Right cardiac atrium (tissue), 5 donors: ENCODE measurements around the gene RRP8. TPM values are rescaled to one million over a fixed set of nuclear protein-coding genes. Genes with fewer than 3 reads are reported as not detected.
A peak's percentile ranks its signal among the peaks of the same experiment; 100 is the strongest.

Experiments used
- ATAC-seq, 2 donors: fragments of 200-7000 bp; cut with Tn5 transposase; one replicate each; pipeline versions ENCODE4 v1.8.0 to v1.9.1; 2020; ENCODE audit warnings: moderate library complexity in 2 of 2, mild to moderate bottlenecking in 1 of 2
- DNase-seq, 3 donors: peaks; one replicate each; pipeline ENCODE4 v3.0.0-alpha.2; 2020
- H3K27ac ChIP-seq: one replicate; pipeline ENCODE4 v1.5.1; 2013; ENCODE audit warnings: mild to moderate bottlenecking, low read length, control low read depth, moderate library complexity
- H3K27me3 ChIP-seq: one replicate; pipeline ENCODE4 v1.6.1; 2013; ENCODE audit not compliant: control insufficient read depth, insufficient read depth
- H3K4me1 ChIP-seq: one replicate; pipeline ENCODE4 v1.6.1; 2013; ENCODE audit warnings: low read length; ENCODE audit not compliant: control insufficient read depth, insufficient read depth
- H3K4me3 ChIP-seq: one replicate; pipeline ENCODE4 v1.5.1; 2013; ENCODE audit warnings: low read length, control low read depth
- H3K9me3 ChIP-seq: one replicate; pipeline ENCODE4 v1.6.1; 2013; ENCODE audit warnings: low read length; ENCODE audit not compliant: control insufficient read depth
- WGBS: extraction: QIAGEN DNeasy Blood & Tissue Kit; methylation state at CpG from one replicate; pipeline ENCODE4 v1.1.7; 2013; 5-methylcytosine and 5-hydroxymethylcytosine counted together
- intact Hi-C, 4 donors: fragments of 100-400 bp; cut with DNase I; formaldehyde crosslinking; loops; one replicate each; pipeline versions ENCODE4 v1.11.0 to v1.14.0; 2022 to 2023
- long read RNA-seq, 4 donors: library from polyadenylated mRNA; unstranded; transcript quantifications; one replicate each; pipeline ENCODE4 v2.0.0, GENCODE V29; 2020 to 2021
- polyA plus RNA-seq: library from polyadenylated mRNA; stranded (reverse); fragments of 200-250 nt; gene quantifications from one replicate; pipeline ENCODE4 v1.2.3, GENCODE V29; 2013
- total RNA-seq, 4 donors: library from RNA; stranded (reverse); fragmentation: NEBNext Ultra II Directional; extraction: Animal tissue kit (Norgen Biotek cat#: 25700); gene quantifications; one replicate each; pipeline ENCODE4 v1.2.1, GENCODE V29; 2021
- donor health status: healthy with polysubstance abuse.
- donor health status: DM: no; HTN: yes; CAD: no.
- donor health status: DM: no; HTN: no; CAD: no.
- donor health status: DM: no; HTN: yes; CAD: no; lungs with severe emphysema.
- donor health status: DM: yes; HTN: yes; CAD: no.

Gene RRP8
- 10 to 100 TPM; 15.8 to 21.7 (median 18.7) TPM for total RNA-seq
- 18.2 TPM for polyA plus RNA-seq
- long read RNA-seq, donor 1, full-length matches to known transcripts: 30 of 40 reads
- long read RNA-seq, donor 1, partial matches to known transcripts: 5 of 40 reads
- long read RNA-seq, donor 1, other reads (novel, unspliced or antisense): 5 of 40 reads
- long read RNA-seq, donor 2, full-length matches to known transcripts: 16 of 22 reads
- long read RNA-seq, donor 2, partial matches to known transcripts: 0 of 22 reads
- long read RNA-seq, donor 2, other reads (novel, unspliced or antisense): 6 of 22 reads
- long read RNA-seq, donor 3, full-length matches to known transcripts: 58 of 87 reads
- long read RNA-seq, donor 3, partial matches to known transcripts: 6 of 87 reads
- long read RNA-seq, donor 3, other reads (novel, unspliced or antisense): 23 of 87 reads
- long read RNA-seq, donor 4, full-length matches to known transcripts: 19 of 22 reads
- long read RNA-seq, donor 4, partial matches to known transcripts: 1 of 22 reads
- long read RNA-seq, donor 4, other reads (novel, unspliced or antisense): 2 of 22 reads

- ATAC-seq: peak; percentile 91 to 93
- Histone ChIP-seq H3K4me3 (peak within 1 kb of the TSS; percentile 87), H3K27ac (peak within 1 kb of the TSS; percentile 99), H3K27me3 (no peaks in the 10 kb centered on the region), H3K4me1 (peaks cover 23% of the 10 kb centered on the region), H3K9me3 (no peaks in the 10 kb centered on the region)
- intact Hi-C loops: loop anchor here in 1 of 4 donors (5.0 kb wide), 2 partner anchors 71 to 79 kb away; partner anchors contain the start of gene MRPL17
- WGBS: under 1% methylated on average over 72 of the region's 72 CpGs
- DNase-seq: peak; percentile 91 to 97 (median 97)
Observed at GRCh38 chr11:6603287-6604080, at the start of gene RRP8, which contains the start of gene ILK. Gene RRP8, minus strand, starts transcription at chr11:6603616. Its CDS starts 114 bp downstream, at chr11:6603502. Gene ILK, plus strand, starts transcription at chr11:6603774. Its CDS starts 498 bp downstream, at chr11:6604272.

GRCh38 chr11:6653097-6653496 lies 49.7 kb upstream of the RRP8 start:
- Histone ChIP-seq H3K9me3 (no peaks in the 10 kb centered on the region), H3K27ac (no peak overlapping the region), H3K4me1 (peaks cover 3% of the 10 kb centered on the region), H3K27me3 (no peaks in the 10 kb centered on the region), H3K4me3 (no peak overlapping the region)
- 94% methylated on average over 1 of the region's 1 CpG for WGBS
- DNase-seq (no peak), ATAC-seq (no peak)
- intact Hi-C loops: no loop called here

- peaks cover 4% of the 10 kb centered on the region for H3K4me1 ChIP-seq
Observed at GRCh38 chr11:6652182-6652581, 48.8 kb upstream of the RRP8 start.

GRCh38 chr11:6650980-6651379 lies 47.6 kb upstream of the RRP8 start:
- ATAC-seq: no peak
- no peaks in the 10 kb centered on the region for H3K9me3 ChIP-seq
- H3K4me1 ChIP-seq: peaks cover 13% of the 10 kb centered on the region
- H3K27ac ChIP-seq: no peak overlapping the region
- no peak for DNase-seq
- no peak overlapping the region for H3K4me3 ChIP-seq
- H3K27me3 ChIP-seq: no peaks in the 10 kb centered on the region
- WGBS: 48% methylated on average over 6 of the region's 6 CpGs
- intact Hi-C loops: no loop called here

More at GRCh38 chr11:6652182-6652581, 48.8 kb upstream of the RRP8 start:
- Histone ChIP-seq H3K4me3 (no peak overlapping the region), H3K27ac (no peak overlapping the region), H3K27me3 (no peaks in the 10 kb centered on the region), H3K9me3 (no peaks in the 10 kb centered on the region)
- WGBS: 52% methylated on average over 3 of the region's 3 CpGs
- DNase-seq (no peak), ATAC-seq (no peak)
- intact Hi-C loops: no loop called here

DNA sequence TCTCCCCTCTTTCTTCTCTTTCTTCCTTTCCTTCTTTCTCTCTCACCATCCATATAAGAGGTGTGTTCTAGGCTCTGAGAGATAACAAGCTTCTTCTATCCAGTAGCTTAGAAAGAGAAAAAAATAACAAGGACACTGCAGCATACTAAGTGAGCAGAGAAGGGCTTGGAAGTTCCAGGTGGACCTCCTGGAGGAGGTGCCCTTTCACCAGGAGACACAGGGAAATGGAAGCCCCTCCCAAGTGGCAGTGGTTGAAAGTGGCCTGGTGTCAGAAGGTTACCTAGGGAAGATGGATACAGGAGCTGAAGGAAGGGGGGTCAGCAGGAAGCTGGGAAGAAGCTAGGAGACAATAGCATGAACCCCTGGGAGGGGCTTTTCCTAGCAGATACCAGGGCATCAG lies 46.7 kb upstream of the RRP8 start:
- H3K27me3 ChIP-seq: no peaks in the 10 kb centered on the region
- no peak overlapping the region for H3K27ac ChIP-seq
- no peaks in the 10 kb centered on the region for H3K9me3 ChIP-seq
- peaks cover 13% of the 10 kb centered on the region for H3K4me1 ChIP-seq
- H3K4me3 ChIP-seq: no peak overlapping the region
- intact Hi-C loops: no loop called here
- ATAC-seq (no peak), DNase-seq (no peak)

GRCh38 chr11:6648501-6648900 lies 45.1 kb upstream of the RRP8 start:
- Histone ChIP-seq H3K27me3 (no peaks in the 10 kb centered on the region), H3K9me3 (no peaks in the 10 kb centered on the region), H3K4me3 (no peak overlapping the region), H3K27ac (peak overlapping the region; percentile 7), H3K4me1 (peaks cover 13% of the 10 kb centered on the region)
- 40% methylated on average over 1 of the region's 1 CpG for WGBS
- no peak for ATAC-seq
- intact Hi-C loops: no loop called here
- peak in 1 of 3 donors; percentile 40 for DNase-seq

DNA sequence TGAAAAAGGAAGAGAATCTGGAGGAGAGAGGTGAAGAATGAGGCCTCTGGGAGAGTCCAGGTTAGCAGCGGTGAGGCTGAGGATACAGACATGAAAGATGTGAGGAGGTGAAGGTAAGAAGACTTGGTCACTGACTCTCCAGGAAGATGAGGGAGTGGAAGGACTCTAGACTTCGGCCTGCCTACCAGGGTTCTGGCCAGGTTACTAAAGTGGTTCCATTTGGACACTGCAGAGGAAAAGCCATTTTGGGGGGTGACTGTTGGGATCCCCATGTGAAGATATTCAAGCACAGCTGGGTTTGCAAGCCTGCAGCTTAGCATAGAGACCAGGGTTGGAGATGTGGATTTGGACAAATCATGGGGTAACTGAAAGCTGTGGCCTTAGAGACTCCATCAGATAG lies 44.4 kb upstream of the RRP8 start:
- Histone ChIP-seq H3K27ac (peak overlapping the region; percentile 39), H3K4me1 (peaks cover 13% of the 10 kb centered on the region), H3K4me3 (no peak overlapping the region), H3K9me3 (no peaks in the 10 kb centered on the region), H3K27me3 (no peaks in the 10 kb centered on the region)
- ATAC-seq: no peak
- no peak for DNase-seq
- intact Hi-C loops: no loop called here
- 91% methylated on average over 2 of the region's 2 CpGs for whole genome bisulfite sequencing

DNA sequence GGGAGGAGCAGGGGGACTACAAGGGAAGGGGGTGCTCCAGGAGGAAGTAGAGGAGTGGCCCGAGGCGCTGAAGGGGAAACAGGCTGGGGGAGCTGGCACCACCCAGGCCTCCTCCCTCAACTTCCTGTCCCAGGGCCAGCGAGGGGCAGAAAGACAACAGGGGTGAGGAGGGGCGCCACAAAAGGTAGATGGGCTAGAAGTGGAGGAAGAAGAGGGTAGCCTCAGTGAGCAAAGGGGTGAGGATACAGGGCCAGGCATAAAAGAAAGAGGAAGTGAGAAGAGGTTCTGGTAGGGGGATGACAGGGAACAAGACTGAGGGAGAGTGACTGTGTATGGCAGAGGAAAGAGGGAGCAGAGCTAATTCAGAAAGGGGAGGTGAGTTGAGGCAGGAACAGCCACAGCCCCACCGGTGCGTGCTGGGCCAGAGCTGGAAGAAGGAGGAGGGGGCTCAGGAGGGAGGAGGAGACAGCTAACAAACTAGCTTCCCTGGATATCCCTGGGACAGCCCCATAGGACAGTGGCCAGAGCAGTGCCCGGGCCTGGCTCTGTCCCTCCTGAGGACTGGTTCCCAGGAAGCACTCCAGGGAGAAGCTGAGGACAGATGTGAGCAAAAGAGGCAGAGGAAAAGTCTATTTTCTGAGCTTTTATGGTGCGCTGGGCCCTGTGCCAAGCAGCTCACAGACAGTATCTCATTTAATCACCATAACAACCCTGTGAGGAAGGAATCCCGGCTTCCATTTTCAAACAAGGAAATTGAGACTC lies 43.7 kb upstream of the RRP8 start:
- H3K4me1 ChIP-seq: peaks cover 13% of the 10 kb centered on the region
- peak; percentile 64 to 83 (median 79) for DNase-seq
- peak; percentile 33 to 59 for ATAC-seq
- H3K9me3 ChIP-seq: no peaks in the 10 kb centered on the region
- H3K27ac ChIP-seq: peak overlapping the region; percentile 36
- 37% methylated on average over 9 of the region's 9 CpGs for WGBS
- H3K27me3 ChIP-seq: no peaks in the 10 kb centered on the region
- no peak overlapping the region for H3K4me3 ChIP-seq
- intact Hi-C loops: no loop called here

GRCh38 chr11:6646576-6646917 lies 43.1 kb upstream of the RRP8 start:
- Histone ChIP-seq H3K9me3 (no peaks in the 10 kb centered on the region), H3K27me3 (no peaks in the 10 kb centered on the region), H3K27ac (peak overlapping the region; percentile 36), H3K4me1 (peaks cover 13% of the 10 kb centered on the region), H3K4me3 (no peak overlapping the region)
- WGBS: 24% methylated on average over 3 of the region's 3 CpGs
- intact Hi-C loops: no loop called here
- DNase-seq (peak in 2 of 3 donors; percentile 72 to 78), ATAC-seq (peak; percentile 47 to 61)

- peak overlapping the region; percentile 36 for H3K27ac ChIP-seq
- peaks cover 12% of the 10 kb centered on the region for H3K4me1 ChIP-seq
- H3K4me3 ChIP-seq: no peak overlapping the region
- H3K27me3 ChIP-seq: no peaks in the 10 kb centered on the region
- intact Hi-C loops: no loop called here
- DNase-seq (peak; percentile 81 to 92 (median 91)), ATAC-seq (peak; percentile 72 to 78)
- H3K9me3 ChIP-seq: no peaks in the 10 kb centered on the region
- WGBS: 31% methylated on average over 12 of the region's 12 CpGs
Observed at GRCh38 chr11:6646071-6646470, 42.7 kb upstream of the RRP8 start.
